Activated CD4-positive, alpha-beta T cell treated with anti-CD3 and anti-CD28 coated beads for 36 hours (primary cell): Measurements from ENCODE around the gene KCNRG. TPM values are rescaled to one million over a fixed set of nuclear protein-coding genes. Genes with fewer than 3 reads are reported as not detected.
"Not testable (repeated sequence)": the region's sequence is repeated elsewhere in the genome, so short reads cannot be mapped to it uniquely, and the experiment has no call there.

Experiments used
- ATAC-seq: fragments of 200-7000 bp; cut with Tn5 transposase; one replicate; pipeline ENCODE4 v1.10.0; 2021; ENCODE audit warnings: mild to moderate bottlenecking, moderate library complexity
- CTCF ChIA-PET: fragments of 350-600 bp; sonication (Branson Sonifier 250); formaldehyde crosslinking; loops from one replicate; lab custom pipeline; 2021; ENCODE audit warnings: antibody characterized with exemption; lab: Charles Lee
- POLR2A ChIA-PET: fragments of 350-600 bp; sonication (Branson Sonifier 250); formaldehyde crosslinking; loops from one replicate; lab custom pipeline; 2021; ENCODE audit warnings: antibody characterized with exemption, inconsistent platforms; lab: Charles Lee
- DNase-seq: peaks from one replicate; pipeline ENCODE4 v3.0.0-alpha.2; 2020
- H3K27ac Mint-ChIP-seq: one replicate; pipeline ENCODE4 v1.8.0; 2021; ENCODE audit warnings: mixed read lengths
- H3K27me3 Mint-ChIP-seq: one replicate; pipeline ENCODE4 v1.8.0; 2021; ENCODE audit warnings: mixed read lengths
- H3K36me3 Mint-ChIP-seq: one replicate; pipeline ENCODE4 v1.8.0; 2021; ENCODE audit warnings: low read depth, mixed read lengths
- H3K4me1 Mint-ChIP-seq: one replicate; pipeline ENCODE4 v1.8.0; 2021; ENCODE audit warnings: mixed read lengths
- H3K4me3 Mint-ChIP-seq: one replicate; pipeline ENCODE4 v1.8.0; 2021; ENCODE audit warnings: mild to moderate bottlenecking, moderate library complexity, mixed read lengths
- H3K9me3 Mint-ChIP-seq: one replicate; pipeline ENCODE4 v1.8.0; 2021; ENCODE audit warnings: low read depth, mixed read lengths
- intact Hi-C, 2 experiments: fragments of 100-400 bp; cut with DNase I in 1 of 2; cut with micrococcal nuclease in 1 of 2; formaldehyde crosslinking; loops; one replicate each; pipeline versions ENCODE4 v1.14.2 to v1.15.1; 2022 to 2024; cut with DNase I, micrococcal nuclease
- total RNA-seq, 2 experiments: library from RNA; stranded (reverse); gene quantifications; one replicate each; pipeline ENCODE4 v1.2.3, GENCODE V29; 2021

Gene KCNRG
- under 1 TPM; 0.11 to 0.12 TPM for total RNA-seq

GRCh38 chr13:50015258-50015657, at the start of gene KCNRG:
KCNRG (plus strand) TSS chr13:50015444; CDS start chr13:50015494, 50 bp downstream.
- peaks cover 39% of the 10 kb centered on the region for H3K4me1 Mint-ChIP-seq
- no peak for ATAC-seq
- POLR2A ChIA-PET, result no interaction called here
- H3K36me3 Mint-ChIP-seq, result peaks cover 68% of the 10 kb centered on the region
- no peak within 1 kb of the TSS for H3K27ac Mint-ChIP-seq
- no peak within 1 kb of the TSS for H3K4me3 Mint-ChIP-seq
- H3K9me3 Mint-ChIP-seq, result no peaks in the 10 kb centered on the region
- CTCF ChIA-PET, result interaction anchor here (2.1 to 2.2 kb wide), 2 partner anchors 12 to 18 kb away, joined by 5 to 13 read pairs; partner anchors contain the start of gene TRIM13
- H3K27me3 Mint-ChIP-seq, result no peaks in the 10 kb centered on the region
- intact Hi-C loops, result no loop called here
- no peak for DNase-seq

GRCh38 chr13:49967456-49967855, 47.8 kb upstream of the KCNRG start:
- intact Hi-C loops, result no loop called here
- no peak for DNase-seq
- Mint-ChIP-seq H3K27ac (no peak overlapping the region), H3K36me3 (peaks cover 8% of the 10 kb centered on the region), H3K4me1 (no peaks in the 10 kb centered on the region), H3K27me3 (no peaks in the 10 kb centered on the region), H3K4me3 (no peak overlapping the region), H3K9me3 (peaks cover 18% of the 10 kb centered on the region)
- ChIA-PET POLR2A (no interaction called here), CTCF (no interaction called here)
- ATAC-seq, result no peak

- H3K27ac Mint-ChIP-seq, result no peak overlapping the region
- CTCF ChIA-PET, result no interaction called here
- intact Hi-C loops, result no loop called here
- no peak overlapping the region for H3K4me3 Mint-ChIP-seq
- no peaks in the 10 kb centered on the region for H3K36me3 Mint-ChIP-seq
- ATAC-seq (no peak), DNase-seq (no peak)
- H3K4me1 Mint-ChIP-seq, result no peaks in the 10 kb centered on the region
- H3K9me3 Mint-ChIP-seq, result no peaks in the 10 kb centered on the region
- POLR2A ChIA-PET, result no interaction called here
- H3K27me3 Mint-ChIP-seq, result no peaks in the 10 kb centered on the region
Measured at GRCh38 chr13:49972709-49973108, 42.5 kb upstream of the KCNRG start.

GRCh38 chr13:49975826-49976225, 39.4 kb upstream of the KCNRG start:
- ChIA-PET POLR2A (no interaction called here), CTCF (interaction anchor here (0.5 to 2.8 kb wide), 24 partner anchors 10 to 1095 kb away, joined by 3 to 19 read pairs (median 4); partner anchors contain the start of genes SPRYD7 and TRIM13)
- Mint-ChIP-seq H3K27ac (no peak overlapping the region), H3K36me3 (no peaks in the 10 kb centered on the region), H3K4me1 (no peaks in the 10 kb centered on the region), H3K9me3 (no peaks in the 10 kb centered on the region), H3K4me3 (no peak overlapping the region), H3K27me3 (no peaks in the 10 kb centered on the region)
- no peak for DNase-seq
- intact Hi-C loops, result loop anchor here (1.0 to 5.0 kb wide), 6 partner anchors 291 to 1094 kb away; no protein-coding TSS in a partner anchor
- ATAC-seq, result no peak

GRCh38 chr13:49976314-49977258, 38.7 kb upstream of the KCNRG start:
- Mint-ChIP-seq H3K4me3 (no peak overlapping the region), H3K27me3 (no peaks in the 10 kb centered on the region), H3K36me3 (no peaks in the 10 kb centered on the region), H3K27ac (no peak overlapping the region), H3K4me1 (no peaks in the 10 kb centered on the region), H3K9me3 (no peaks in the 10 kb centered on the region)
- ATAC-seq (peak; percentile 83), DNase-seq (peak; percentile 87)
- POLR2A ChIA-PET, result interaction anchor here (0.9 kb wide), 1 partner anchor 106 kb away, joined by 3 read pairs; no protein-coding TSS in a partner anchor
- CTCF ChIA-PET, result interaction anchor here (0.5 to 2.8 kb wide), 38 partner anchors 11 to 1144 kb away, joined by 3 to 19 read pairs (median 3); partner anchors contain the start of genes SPRYD7 and TRIM13
- intact Hi-C loops, result loop anchor here (1.0 to 5.0 kb wide), 6 partner anchors 291 to 1094 kb away; no protein-coding TSS in a partner anchor

- Mint-ChIP-seq H3K4me3 (no peak overlapping the region), H3K27me3 (no peaks in the 10 kb centered on the region), H3K4me1 (no peaks in the 10 kb centered on the region), H3K9me3 (no peaks in the 10 kb centered on the region), H3K27ac (no peak overlapping the region), H3K36me3 (no peaks in the 10 kb centered on the region)
- ChIA-PET CTCF (interaction anchor here (0.5 to 2.8 kb wide), 7 partner anchors 11 to 1091 kb away, joined by 3 to 19 read pairs (median 3); no protein-coding TSS in a partner anchor), POLR2A (interaction anchor here (0.5 kb wide), 1 partner anchor 959 kb away, joined by 3 read pairs; no protein-coding TSS in a partner anchor)
- ATAC-seq (no peak), DNase-seq (no peak)
- intact Hi-C loops, result loop anchor here (2.0 to 5.0 kb wide), 2 partner anchors 289 to 933 kb away; no protein-coding TSS in a partner anchor
Measured at GRCh38 chr13:49977992-49978391, 37.3 kb upstream of the KCNRG start.

GRCh38 chr13:49980266-49980665, 35.0 kb upstream of the KCNRG start:
- no peak for ATAC-seq
- no peaks in the 10 kb centered on the region for H3K4me1 Mint-ChIP-seq
- H3K9me3 Mint-ChIP-seq, result no peaks in the 10 kb centered on the region
- POLR2A ChIA-PET, result interaction anchor here (0.6 kb wide), 1 partner anchor 17 kb away, joined by 3 read pairs; the partner anchor contains the start of gene TRIM13
- H3K36me3 Mint-ChIP-seq, result no peaks in the 10 kb centered on the region
- no peak for DNase-seq
- H3K27ac Mint-ChIP-seq, result no peak overlapping the region
- no peak overlapping the region for H3K4me3 Mint-ChIP-seq
- no peaks in the 10 kb centered on the region for H3K27me3 Mint-ChIP-seq
- CTCF ChIA-PET, result interaction anchor here (0.6 to 1.1 kb wide), 4 partner anchors 17 to 825 kb away, joined by 3 to 4 read pairs (median 3); partner anchors contain the start of gene TRIM13
- intact Hi-C loops, result no loop called here

- no peak overlapping the region for H3K4me3 Mint-ChIP-seq
- H3K27me3 Mint-ChIP-seq, result no peaks in the 10 kb centered on the region
- DNase-seq (no peak), ATAC-seq (no peak)
- H3K27ac Mint-ChIP-seq, result no peak overlapping the region
- intact Hi-C loops, result no loop called here
- H3K4me1 Mint-ChIP-seq, result no peaks in the 10 kb centered on the region
- no peaks in the 10 kb centered on the region for H3K36me3 Mint-ChIP-seq
- ChIA-PET POLR2A (no interaction called here), CTCF (no interaction called here)
- H3K9me3 Mint-ChIP-seq, result no peaks in the 10 kb centered on the region
Measured at GRCh38 chr13:49985129-49985528, 30.1 kb upstream of the KCNRG start.

- ATAC-seq (no peak), DNase-seq (no peak)
- Mint-ChIP-seq H3K27ac (no peak overlapping the region), H3K4me3 (no peak overlapping the region), H3K4me1 (no peaks in the 10 kb centered on the region), H3K9me3 (no peaks in the 10 kb centered on the region), H3K27me3 (no peaks in the 10 kb centered on the region), H3K36me3 (no peaks in the 10 kb centered on the region)
- ChIA-PET CTCF (no interaction called here), POLR2A (no interaction called here)
- intact Hi-C loops, result no loop called here
Measured at GRCh38 chr13:49986471-49986870, 28.8 kb upstream of the KCNRG start.

- intact Hi-C loops, H3K4me3 Mint-ChIP-seq, H3K4me1 Mint-ChIP-seq, H3K9me3 Mint-ChIP-seq, H3K27ac Mint-ChIP-seq, H3K27me3 Mint-ChIP-seq, DNase-seq, POLR2A ChIA-PET, ATAC-seq, H3K36me3 Mint-ChIP-seq: not testable (repeated sequence)
- CTCF ChIA-PET, result interaction anchor here (0.9 kb wide), 1 partner anchor 14 kb away, joined by 3 read pairs; no protein-coding TSS in a partner anchor
Measured at GRCh38 chr13:49990612-49991011, 24.6 kb upstream of the KCNRG start.

GRCh38 chr13:49993111-49993510, 22.1 kb upstream of the KCNRG start:
- Mint-ChIP-seq H3K27me3 (no peaks in the 10 kb centered on the region), H3K9me3 (no peaks in the 10 kb centered on the region), H3K4me3 (no peak overlapping the region), H3K27ac (no peak overlapping the region), H3K4me1 (peaks cover 9% of the 10 kb centered on the region), H3K36me3 (peaks cover 3% of the 10 kb centered on the region)
- ATAC-seq (no peak), DNase-seq (no peak)
- POLR2A ChIA-PET, result no interaction called here
- intact Hi-C loops, result no loop called here
- CTCF ChIA-PET, result interaction anchor here (0.6 kb wide), 1 partner anchor 9 kb away, joined by 3 read pairs; no protein-coding TSS in a partner anchor
